Bone marrow (tissue), 2 donors: ENCODE data around the gene DIP2B.

Experiments
- DNase-seq, 2 donors: peaks; one replicate each; lab custom pipeline; 2025; lab: John Stamatoyannopoulos, UW

The DIP2B gene

GRCh38 chr12:50637870-50638481 is 133.2 kb downstream of the DIP2B start:
- DNase-seq: peak in 1 of 2 donors; percentile 50

DNA sequence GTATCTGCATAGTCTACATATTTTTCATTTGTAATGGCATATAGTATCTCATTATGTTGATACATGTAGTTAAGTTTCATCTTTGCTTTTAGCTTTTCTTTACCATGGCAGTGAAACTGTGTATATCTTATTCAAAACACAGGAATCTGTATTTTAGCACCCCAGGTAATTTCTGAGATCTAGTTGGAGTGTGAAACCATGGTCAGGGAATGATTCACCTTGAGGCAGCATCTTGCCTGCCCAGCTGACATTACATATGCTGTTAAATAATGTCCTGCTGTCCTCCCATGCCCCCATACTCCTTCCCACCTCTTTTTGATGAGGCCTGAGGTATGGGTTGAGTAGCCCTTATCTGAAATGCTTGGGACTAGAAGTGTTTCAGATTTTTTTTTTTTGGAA is 133.7 kb downstream of the DIP2B start:
- DNase-seq: no peak

GRCh38 chr12:50639721-50640120 is 134.9 kb downstream of the DIP2B start:
- no peak for DNase-seq

- no peak for DNase-seq
These were observed 135.6 kb downstream of the DIP2B start for GRCh38 chr12:50640321-50640939.

GRCh38 chr12:50641566-50641965 is 136.8 kb downstream of the DIP2B start:
- no peak for DNase-seq

DNA sequence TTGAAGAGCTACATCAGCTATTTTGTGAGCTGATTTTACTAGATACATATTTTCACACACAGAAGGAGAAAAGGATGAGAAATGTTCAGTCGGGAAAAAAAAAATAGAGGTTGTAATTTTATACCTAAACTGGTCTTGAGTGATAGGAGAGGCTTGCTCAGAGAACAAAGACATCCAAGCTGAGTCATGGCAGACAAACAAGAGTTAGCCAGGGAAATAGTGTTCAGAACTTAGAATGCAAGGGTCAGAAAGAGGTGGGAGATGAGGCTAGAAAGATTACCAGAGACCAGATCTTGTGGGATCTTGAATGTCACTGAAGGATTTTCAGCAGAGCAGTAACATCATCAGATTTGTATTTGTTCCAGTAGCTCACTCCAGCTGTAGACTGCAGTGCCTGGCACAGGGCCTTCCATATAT is 137.3 kb downstream of the DIP2B start:
- DNase-seq: no peak

DNA sequence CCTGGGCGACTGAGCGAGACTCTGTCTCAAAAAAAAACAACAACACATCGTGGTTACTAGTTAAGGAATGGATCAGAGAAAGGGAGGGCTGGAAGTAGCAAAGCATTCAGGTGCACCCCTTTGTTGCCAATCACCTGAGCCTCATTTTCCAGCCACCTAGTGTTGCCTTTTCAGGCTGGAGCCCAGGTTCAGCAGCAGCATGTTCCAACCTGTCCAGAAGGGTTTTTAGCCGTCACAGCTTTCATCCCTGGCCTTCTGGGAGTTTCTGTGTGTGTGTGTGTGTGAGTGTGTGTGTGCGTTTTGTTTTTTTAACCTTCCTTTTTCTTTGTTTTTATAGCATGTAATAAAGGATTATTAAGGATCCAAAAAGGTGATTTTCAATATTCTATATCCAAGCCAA is 138.0 kb downstream of the DIP2B start:
- DNase-seq: no peak

DNA sequence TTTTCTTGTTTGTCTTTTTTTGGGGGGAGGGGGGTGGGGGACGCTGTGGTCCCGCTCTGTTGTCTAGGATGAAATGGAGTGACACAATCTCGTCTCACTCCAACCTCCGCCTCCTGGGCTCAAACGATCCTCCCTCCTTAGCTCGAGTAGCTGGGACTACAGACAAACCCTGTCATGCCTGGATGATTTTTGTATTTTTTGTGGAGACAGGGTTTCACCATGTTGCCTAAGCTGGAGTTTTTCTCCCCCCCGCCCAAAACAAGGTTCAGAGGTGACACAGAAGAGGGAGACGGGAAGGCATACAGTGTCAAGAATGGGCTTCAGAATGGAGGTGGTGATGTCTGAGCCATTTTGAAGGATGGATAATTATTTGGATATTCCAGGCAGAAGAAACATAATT is 142.2 kb downstream of the DIP2B start:
- DNase-seq: no peak

DNA sequence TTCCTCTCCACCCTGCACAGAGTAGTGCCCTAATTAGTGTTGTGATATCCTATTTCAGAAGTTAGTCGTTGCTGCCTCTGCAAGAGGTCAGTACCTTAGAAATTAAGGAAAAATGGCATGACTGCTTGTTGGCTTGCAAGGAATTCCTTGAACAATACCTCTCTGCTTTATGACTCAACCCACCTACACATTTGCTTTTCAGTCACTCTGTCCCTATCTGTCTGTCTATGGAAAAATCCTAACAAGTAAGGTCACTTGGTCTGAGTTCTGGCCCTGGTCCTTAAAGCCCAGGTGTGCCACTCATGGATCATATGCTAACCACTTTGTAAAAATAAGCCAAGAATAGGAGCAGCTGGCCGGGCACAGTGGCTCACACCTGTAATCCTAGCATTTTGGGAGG is 142.7 kb downstream of the DIP2B start:
- no peak for DNase-seq

GRCh38 chr12:50650285-50650684 is 145.5 kb downstream of the DIP2B start:
- no peak for DNase-seq

DNA sequence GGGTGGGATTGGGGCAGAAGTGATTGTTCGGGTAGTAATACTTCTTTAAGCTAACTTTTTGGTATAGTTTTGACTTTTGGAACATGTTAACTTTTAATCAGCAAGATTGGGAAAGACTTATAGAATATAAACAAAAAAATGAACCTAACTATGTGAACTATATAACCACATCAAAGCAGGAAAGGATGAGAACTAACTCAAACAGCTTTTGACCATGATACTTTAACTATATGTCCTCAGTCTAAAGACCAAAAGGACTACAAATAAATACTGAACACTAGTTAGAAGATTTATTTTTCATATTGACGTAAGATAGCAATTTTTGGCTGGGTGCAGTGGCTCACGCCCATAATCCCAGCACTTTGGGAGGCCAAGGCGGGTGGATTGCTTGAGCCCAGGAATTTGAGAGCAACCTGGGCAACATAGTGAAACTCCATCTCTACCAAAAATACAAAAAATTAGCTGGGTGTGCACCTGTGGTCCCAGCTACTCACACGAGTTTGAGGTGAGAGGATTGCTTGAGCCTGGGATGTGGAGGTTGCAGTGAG is 150.7 kb downstream of the DIP2B start:
- DNase-seq: no peak

DNA sequence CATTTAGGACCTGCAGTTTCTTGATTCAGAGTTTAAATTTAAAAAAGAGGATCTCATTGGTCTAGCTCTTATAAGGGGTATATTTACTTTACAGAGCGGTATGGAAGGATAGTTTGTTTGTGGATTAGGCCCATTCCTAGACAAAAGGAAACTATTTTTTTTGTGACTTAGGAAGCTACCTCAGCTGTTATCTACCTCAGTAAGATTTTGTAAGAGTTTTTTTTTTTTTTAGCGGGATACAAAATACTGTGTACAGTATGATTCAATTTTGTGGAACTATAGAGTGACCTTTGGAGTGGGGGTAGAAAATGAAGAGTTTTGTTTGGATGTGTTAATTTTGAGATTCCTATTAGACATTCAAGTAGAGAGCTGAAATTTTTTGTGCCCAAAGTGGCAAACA is 154.5 kb downstream of the DIP2B start:
- DNase-seq: no peak

DNA sequence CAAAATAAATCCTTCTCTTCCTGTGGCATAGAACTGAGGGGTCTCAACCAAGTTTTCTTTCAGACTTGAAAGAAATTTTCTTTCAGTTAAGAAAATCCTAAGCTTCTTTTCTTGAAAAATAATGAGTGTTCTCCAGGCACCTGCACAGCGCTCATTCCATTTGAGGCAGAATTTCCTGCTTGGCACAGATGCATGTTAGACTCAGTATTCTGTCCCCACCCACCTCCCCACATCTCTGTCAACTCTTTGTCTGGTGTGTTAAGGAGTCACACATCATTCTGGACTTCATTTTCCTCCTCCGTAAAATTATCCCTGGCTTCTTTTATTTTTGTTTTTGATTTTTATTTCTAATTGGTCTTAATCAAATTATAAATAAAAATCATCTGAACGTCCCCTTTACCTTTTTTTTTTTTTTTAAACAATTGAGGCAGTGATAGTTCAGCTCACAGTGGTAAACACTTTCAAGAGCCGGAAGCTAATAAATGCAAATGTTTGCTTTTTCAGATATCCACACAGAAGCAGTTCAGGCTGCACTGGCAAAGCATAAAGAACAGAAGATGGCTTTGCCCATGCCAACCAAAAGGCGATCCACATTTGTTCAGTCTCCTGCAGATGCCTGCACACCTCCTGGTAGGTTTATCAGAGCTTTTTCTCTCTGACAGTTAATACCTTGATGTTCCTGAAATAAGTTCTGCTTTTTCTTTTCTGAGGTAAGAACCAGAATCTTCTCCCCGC is 155.1 kb downstream of the DIP2B start:
- DNase-seq: no peak

GRCh38 chr12:50660425-50660822 is 155.6 kb downstream of the DIP2B start:
- DNase-seq: no peak

DNA sequence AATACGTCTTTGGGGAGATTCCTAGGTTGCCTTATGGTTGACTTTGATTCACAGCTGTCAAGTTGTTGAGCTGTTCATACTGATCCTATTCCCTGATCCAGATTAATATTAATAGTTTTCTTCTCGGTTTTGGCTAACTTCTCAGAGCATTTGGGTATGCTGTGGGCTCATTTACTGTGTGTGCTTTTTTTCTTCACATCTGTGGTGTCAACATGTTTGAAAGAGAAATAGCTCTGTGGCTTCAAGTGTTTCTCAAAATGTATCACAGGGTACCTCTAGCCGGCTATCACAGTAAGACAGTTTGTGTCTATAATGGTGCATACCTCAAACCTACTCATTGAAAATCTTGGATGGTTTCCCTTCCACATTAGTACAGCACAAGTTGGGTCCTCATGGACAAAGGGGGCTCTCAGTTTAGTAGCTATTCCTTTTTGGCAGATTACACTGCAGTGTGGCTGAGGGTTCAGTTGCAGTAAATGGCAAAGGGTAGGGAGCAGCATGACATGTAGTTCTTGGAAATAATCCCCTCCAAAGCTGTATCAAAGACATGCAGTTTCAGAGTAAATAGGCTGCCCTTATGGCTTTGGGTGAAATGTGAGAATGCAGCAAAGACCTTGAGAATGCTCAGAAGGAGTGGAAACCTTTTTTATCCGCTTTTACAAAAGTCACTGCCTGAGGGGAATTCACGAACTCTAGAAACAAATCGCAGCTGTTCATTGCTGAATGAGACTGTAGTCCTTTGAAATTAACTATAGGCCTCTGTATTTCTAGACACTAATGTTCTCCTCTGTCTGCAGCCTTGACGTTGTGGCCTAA is 156.7 kb downstream of the DIP2B start:
- no peak for DNase-seq

DNA sequence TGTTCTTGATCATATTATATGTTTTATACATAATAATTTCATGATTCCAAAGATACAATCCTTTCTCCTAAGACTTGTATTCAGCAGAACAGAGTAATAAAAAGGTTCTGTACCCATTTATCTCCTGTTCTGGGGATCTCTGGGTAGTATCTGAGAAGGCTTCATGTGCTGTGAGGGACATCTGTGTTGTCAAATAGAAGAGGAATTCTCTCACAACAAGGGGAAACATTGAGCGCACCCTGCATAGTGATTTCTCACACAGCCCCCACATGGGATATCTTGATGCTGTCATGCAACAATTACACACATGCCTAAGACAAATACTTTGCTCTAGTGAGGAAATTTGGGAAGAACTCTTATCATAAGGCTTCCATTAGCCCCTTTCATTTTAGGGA is 157.3 kb downstream of the DIP2B start:
- no peak for DNase-seq

DNA sequence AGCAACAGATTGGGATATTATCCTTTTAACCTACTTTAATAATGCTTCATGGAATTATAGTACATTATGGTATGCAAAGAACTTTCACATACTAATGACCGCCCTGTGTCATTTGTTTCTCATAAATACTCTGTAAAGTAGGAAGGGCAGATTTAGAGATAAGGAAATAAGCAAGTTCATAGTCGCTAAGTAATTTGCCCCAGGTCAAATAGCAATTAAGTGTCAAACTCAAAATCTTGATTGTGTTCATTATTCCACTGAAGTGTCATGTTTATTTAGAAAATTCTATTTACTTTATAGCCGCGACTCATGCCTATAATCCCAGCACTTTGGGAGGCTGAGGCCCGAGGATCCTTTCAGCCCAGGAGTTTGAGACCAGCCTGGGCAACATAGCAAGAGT is 160.4 kb downstream of the DIP2B start:
- no peak for DNase-seq

- DNase-seq: no peak
These were observed 160.8 kb downstream of the DIP2B start for GRCh38 chr12:50665609-50666008.

GRCh38 chr12:50666023-50666422 is 161.2 kb downstream of the DIP2B start:
- DNase-seq: no peak

- DNase-seq: no peak
These were observed 167.4 kb downstream of the DIP2B start for GRCh38 chr12:50672158-50672557.

DNA sequence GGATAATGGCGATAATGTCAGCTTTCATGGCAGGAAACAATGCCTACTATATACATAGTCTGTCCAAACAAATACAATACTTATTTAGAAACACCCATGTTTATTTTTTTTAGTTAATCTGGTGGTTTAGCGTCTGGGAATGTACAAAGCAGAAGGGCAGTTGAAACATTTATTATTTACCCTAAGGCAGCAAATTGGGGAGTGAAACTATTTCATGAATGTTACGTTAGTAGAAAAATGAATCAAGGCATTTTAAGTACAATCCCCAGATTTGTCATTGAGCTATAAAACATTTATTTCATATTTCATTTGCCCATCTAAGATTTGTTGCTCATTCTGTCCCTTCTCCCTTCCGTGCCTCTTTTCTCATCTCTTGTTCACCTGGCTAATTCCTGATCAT is 172.0 kb downstream of the DIP2B start:
- no peak for DNase-seq

DNA sequence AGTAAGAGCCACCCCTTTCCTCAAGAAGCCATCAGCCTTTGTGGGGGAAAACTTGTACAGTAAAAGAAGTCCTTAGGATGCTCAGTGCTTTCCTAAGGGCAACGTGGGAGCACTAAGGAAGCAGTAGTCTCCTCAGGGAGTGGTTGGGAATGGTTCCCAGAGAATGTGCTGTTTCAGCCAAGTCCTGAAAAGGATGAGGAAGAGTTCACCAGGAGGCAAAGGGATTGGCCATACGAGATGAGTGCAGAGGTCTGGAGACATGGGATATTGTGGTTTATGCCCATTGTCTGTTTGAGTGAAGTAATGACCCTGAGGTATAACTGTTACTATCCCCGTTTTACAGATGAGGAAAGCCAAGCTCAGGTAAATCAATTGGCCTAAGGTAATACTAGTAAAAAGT is 173.1 kb downstream of the DIP2B start:
- no peak for DNase-seq
